ENCODE data around the gene IFNA1.

DNA sequence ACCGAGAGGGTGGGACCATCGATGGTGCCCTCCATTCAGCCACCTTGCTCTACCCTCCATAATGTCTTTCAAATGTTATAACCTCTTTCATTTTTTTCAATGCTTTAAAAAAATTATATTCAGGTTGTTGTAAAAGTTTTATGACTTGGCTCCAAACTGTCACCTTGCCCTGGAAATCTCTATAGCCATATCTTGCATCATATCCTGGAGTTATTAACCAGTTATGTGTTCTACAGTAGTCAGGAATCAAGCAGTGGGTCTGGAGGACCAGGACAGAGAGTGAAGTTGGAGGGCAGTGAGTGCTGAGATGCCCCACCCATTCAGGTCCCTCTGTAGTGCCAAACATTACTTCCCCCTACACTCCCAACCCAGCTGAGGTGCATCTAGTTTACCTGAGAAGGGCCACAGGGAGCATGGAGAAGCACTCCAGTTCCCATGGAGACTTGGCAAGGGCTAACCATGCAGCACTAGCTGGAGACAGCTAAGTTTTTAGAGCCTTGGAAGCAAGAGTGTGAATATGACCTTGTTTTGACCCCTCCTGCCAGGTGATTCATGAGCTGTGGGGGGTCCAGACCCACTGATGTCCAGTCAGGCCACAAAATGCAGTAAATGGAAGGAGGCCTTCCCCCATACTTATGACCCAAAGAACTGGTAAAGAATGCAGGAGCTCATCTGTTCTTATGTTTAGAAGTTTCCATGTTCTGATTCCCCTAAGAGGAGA is 25.9 kb upstream of the IFNA1 start:
- TF ChIP-seq, protein P1, sequence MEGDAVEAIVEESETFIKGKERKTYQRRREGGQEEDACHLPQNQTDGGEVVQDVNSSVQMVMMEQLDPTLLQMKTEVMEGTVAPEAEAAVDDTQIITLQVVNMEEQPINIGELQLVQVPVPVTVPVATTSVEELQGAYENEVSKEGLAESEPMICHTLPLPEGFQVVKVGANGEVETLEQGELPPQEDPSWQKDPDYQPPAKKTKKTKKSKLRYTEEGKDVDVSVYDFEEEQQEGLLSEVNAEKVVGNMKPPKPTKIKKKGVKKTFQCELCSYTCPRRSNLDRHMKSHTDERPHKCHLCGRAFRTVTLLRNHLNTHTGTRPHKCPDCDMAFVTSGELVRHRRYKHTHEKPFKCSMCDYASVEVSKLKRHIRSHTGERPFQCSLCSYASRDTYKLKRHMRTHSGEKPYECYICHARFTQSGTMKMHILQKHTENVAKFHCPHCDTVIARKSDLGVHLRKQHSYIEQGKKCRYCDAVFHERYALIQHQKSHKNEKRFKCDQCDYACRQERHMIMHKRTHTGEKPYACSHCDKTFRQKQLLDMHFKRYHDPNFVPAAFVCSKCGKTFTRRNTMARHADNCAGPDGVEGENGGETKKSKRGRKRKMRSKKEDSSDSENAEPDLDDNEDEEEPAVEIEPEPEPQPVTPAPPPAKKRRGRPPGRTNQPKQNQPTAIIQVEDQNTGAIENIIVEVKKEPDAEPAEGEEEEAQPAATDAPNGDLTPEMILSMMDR (IDR thresholded peaks at IDR 0.05; ENCODE audit: insufficient read depth, low read length): no peak
- TF ChIP-seq POLR2AphosphoS5 (IDR thresholded peaks at IDR 0.05; ENCODE audit: low read depth) (no peak), GABPA (IDR thresholded peaks at IDR 0.05; ENCODE audit: low read depth) (no peak)
- TF ChIP-seq, protein P2, sequence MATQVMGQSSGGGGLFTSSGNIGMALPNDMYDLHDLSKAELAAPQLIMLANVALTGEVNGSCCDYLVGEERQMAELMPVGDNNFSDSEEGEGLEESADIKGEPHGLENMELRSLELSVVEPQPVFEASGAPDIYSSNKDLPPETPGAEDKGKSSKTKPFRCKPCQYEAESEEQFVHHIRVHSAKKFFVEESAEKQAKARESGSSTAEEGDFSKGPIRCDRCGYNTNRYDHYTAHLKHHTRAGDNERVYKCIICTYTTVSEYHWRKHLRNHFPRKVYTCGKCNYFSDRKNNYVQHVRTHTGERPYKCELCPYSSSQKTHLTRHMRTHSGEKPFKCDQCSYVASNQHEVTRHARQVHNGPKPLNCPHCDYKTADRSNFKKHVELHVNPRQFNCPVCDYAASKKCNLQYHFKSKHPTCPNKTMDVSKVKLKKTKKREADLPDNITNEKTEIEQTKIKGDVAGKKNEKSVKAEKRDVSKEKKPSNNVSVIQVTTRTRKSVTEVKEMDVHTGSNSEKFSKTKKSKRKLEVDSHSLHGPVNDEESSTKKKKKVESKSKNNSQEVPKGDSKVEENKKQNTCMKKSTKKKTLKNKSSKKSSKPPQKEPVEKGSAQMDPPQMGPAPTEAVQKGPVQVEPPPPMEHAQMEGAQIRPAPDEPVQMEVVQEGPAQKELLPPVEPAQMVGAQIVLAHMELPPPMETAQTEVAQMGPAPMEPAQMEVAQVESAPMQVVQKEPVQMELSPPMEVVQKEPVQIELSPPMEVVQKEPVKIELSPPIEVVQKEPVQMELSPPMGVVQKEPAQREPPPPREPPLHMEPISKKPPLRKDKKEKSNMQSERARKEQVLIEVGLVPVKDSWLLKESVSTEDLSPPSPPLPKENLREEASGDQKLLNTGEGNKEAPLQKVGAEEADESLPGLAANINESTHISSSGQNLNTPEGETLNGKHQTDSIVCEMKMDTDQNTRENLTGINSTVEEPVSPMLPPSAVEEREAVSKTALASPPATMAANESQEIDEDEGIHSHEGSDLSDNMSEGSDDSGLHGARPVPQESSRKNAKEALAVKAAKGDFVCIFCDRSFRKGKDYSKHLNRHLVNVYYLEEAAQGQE (IDR thresholded peaks at IDR 0.05; ENCODE audit: insufficient replicate concordance, low read depth): no peak
